ENCODE measurements around the gene ADAM23. TPM values are rescaled to one million over a fixed set of nuclear protein-coding genes. Genes with fewer than 3 reads are reported as not detected.

Gene ADAM23
- total RNA-seq, 1 experiment from 2014 or later: not detected

GRCh38 chr2:206642075-206643025 is 199.0 kb downstream of the ADAM23 start, which contains the start of gene FAM237A:
FAM237A (plus strand) TSS chr2:206642487; CDS start chr2:206644237, 1,750 bp downstream.
- DNase-seq: peak; percentile 46
- H3K36me3 ChIP-seq (ENCODE audit: insufficient read depth, low read length): no peaks in the 10 kb centered on the region
- no peak within 1 kb of the TSS for H3K27ac ChIP-seq (ENCODE audit: low read length)
- H3K4me2 ChIP-seq (ENCODE audit: low read depth, low read length, poor library complexity, severe bottlenecking): no peak within 1 kb of the TSS
- no peaks in the 10 kb centered on the region for H4K20me1 ChIP-seq (ENCODE audit: insufficient read depth, low read depth, low read length)
- no peak within 1 kb of the TSS for H3K9ac ChIP-seq (ENCODE audit: low read length)
- no peaks in the 10 kb centered on the region for H3K9me3 ChIP-seq (ENCODE audit: low read length)
- no peaks in the 10 kb centered on the region for H3K4me1 ChIP-seq (ENCODE audit: low read length)
- H3K27me3 ChIP-seq (ENCODE audit: low read length): no peaks in the 10 kb centered on the region
- no peaks in the 10 kb centered on the region for H3K9me2 ChIP-seq (replicated peaks; ENCODE audit: insufficient read depth, low read length)
- no peak within 1 kb of the TSS for H2AFZ ChIP-seq (ENCODE audit: low read length)
- no peak within 1 kb of the TSS for H3K4me3 ChIP-seq (ENCODE audit: low read length)
- no peaks in the 10 kb centered on the region for H3K79me2 ChIP-seq (ENCODE audit: low read length)

- H3K9ac ChIP-seq (ENCODE audit: low read length): no peak overlapping the region
- no peaks in the 10 kb centered on the region for H3K27me3 ChIP-seq (ENCODE audit: low read length)
- H3K4me3 ChIP-seq (ENCODE audit: low read length): no peak overlapping the region
- H3K4me2 ChIP-seq (ENCODE audit: low read depth, low read length, poor library complexity, severe bottlenecking): no peak overlapping the region
- DNase-seq: no peak
- H3K9me2 ChIP-seq (replicated peaks; ENCODE audit: insufficient read depth, low read length): no peaks in the 10 kb centered on the region
- H3K4me1 ChIP-seq (ENCODE audit: low read length): no peaks in the 10 kb centered on the region
- H3K79me2 ChIP-seq (ENCODE audit: low read length): no peaks in the 10 kb centered on the region
- H4K20me1 ChIP-seq (ENCODE audit: insufficient read depth, low read depth, low read length): no peaks in the 10 kb centered on the region
- H3K27ac ChIP-seq (ENCODE audit: low read length): no peak overlapping the region
- H2AFZ ChIP-seq (ENCODE audit: low read length): no peak overlapping the region
- no peaks in the 10 kb centered on the region for H3K36me3 ChIP-seq (ENCODE audit: insufficient read depth, low read length)
- no peaks in the 10 kb centered on the region for H3K9me3 ChIP-seq (ENCODE audit: low read length)
These were observed 204.7 kb downstream of the ADAM23 start for GRCh38 chr2:206647985-206648384.

- Histone ChIP-seq H3K4me3 (ENCODE audit: low read length) (no peak overlapping the region), H3K9ac (ENCODE audit: low read length) (no peak overlapping the region), H3K9me2 (replicated peaks; ENCODE audit: insufficient read depth, low read length) (no peaks in the 10 kb centered on the region), H3K79me2 (ENCODE audit: low read length) (no peaks in the 10 kb centered on the region), H3K4me2 (ENCODE audit: low read depth, low read length, poor library complexity, severe bottlenecking) (no peak overlapping the region), H3K27ac (ENCODE audit: low read length) (no peak overlapping the region), H2AFZ (ENCODE audit: low read length) (no peak overlapping the region), H3K9me3 (ENCODE audit: low read length) (no peaks in the 10 kb centered on the region), H3K4me1 (ENCODE audit: low read length) (no peaks in the 10 kb centered on the region), H3K36me3 (ENCODE audit: insufficient read depth, low read length) (no peaks in the 10 kb centered on the region), H4K20me1 (ENCODE audit: insufficient read depth, low read depth, low read length) (no peaks in the 10 kb centered on the region), H3K27me3 (ENCODE audit: low read length) (no peaks in the 10 kb centered on the region)
- no peak for DNase-seq
These were observed 213.8 kb downstream of the ADAM23 start for GRCh38 chr2:206657087-206657486.

GRCh38 chr2:206665251-206665650 is 221.9 kb downstream of the ADAM23 start:
- no peaks in the 10 kb centered on the region for H3K9me3 ChIP-seq (ENCODE audit: low read length)

More at GRCh38 chr2:206665251-206665650, 221.9 kb downstream of the ADAM23 start:
- H3K4me3 ChIP-seq (ENCODE audit: low read length): no peak overlapping the region
- H3K27me3 ChIP-seq (ENCODE audit: low read length): no peaks in the 10 kb centered on the region
- H3K9ac ChIP-seq (ENCODE audit: low read length): no peak overlapping the region
- H3K9me2 ChIP-seq (replicated peaks; ENCODE audit: insufficient read depth, low read length): no peaks in the 10 kb centered on the region
- no peak overlapping the region for H3K27ac ChIP-seq (ENCODE audit: low read length)
- no peak overlapping the region for H2AFZ ChIP-seq (ENCODE audit: low read length)
- no peaks in the 10 kb centered on the region for H4K20me1 ChIP-seq (ENCODE audit: insufficient read depth, low read depth, low read length)
- H3K4me2 ChIP-seq (ENCODE audit: low read depth, low read length, poor library complexity, severe bottlenecking): no peak overlapping the region
- no peak for DNase-seq
- no peaks in the 10 kb centered on the region for H3K79me2 ChIP-seq (ENCODE audit: low read length)
- H3K36me3 ChIP-seq (ENCODE audit: insufficient read depth, low read length): no peaks in the 10 kb centered on the region
- no peaks in the 10 kb centered on the region for H3K4me1 ChIP-seq (ENCODE audit: low read length)

Other genes with a start within 250 kb of the ADAM23 start
- 1.9 and 2.5 TPM in 2 replicates for gene ZDBF2, start 168.9 kb upstream of the ADAM23 start, total RNA-seq (2014; rRNA removed; shearing (Covaris generic); ENCODE audit: low replicate concordance)
- gene FAM237A, start 199.0 kb downstream of the ADAM23 start, total RNA-seq (2014; rRNA removed; shearing (Covaris generic); ENCODE audit: low replicate concordance): not detected in 2 replicates